Effector memory CD4-positive, alpha-beta T cell (primary cell): Measurements from ENCODE around the gene DDIAS.

Experiments used
- DNase-seq, 3 donors: peaks; one replicate each; pipeline ENCODE4 v3.0.0-alpha.2; 2020
- H3K27ac ChIP-seq: 2 replicates; pipeline ENCODE4 v1.7.0; 2013; ENCODE audit warnings: mild to moderate bottlenecking, low read length, moderate library complexity; ENCODE audit not compliant: insufficient read depth, poor library complexity, severe bottlenecking
- H3K27me3 ChIP-seq: replicated peaks from 2 replicates; pipeline ENCODE4 v1.7.0; 2013; ENCODE audit warnings: mild to moderate bottlenecking, low read length; ENCODE audit not compliant: insufficient read depth, control insufficient read depth, poor library complexity, severe bottlenecking
- H3K36me3 ChIP-seq: 2 replicates; pipeline ENCODE4 v1.7.0; 2013; ENCODE audit warnings: mild to moderate bottlenecking, low read length, moderate library complexity; ENCODE audit not compliant: control insufficient read depth, insufficient read depth
- H3K4me1 ChIP-seq: 2 replicates; pipeline ENCODE4 v1.7.0; 2013; ENCODE audit warnings: low read length, mild to moderate bottlenecking; ENCODE audit not compliant: control insufficient read depth, insufficient read depth, poor library complexity, severe bottlenecking
- H3K4me3 ChIP-seq: 2 replicates; pipeline ENCODE4 v1.7.0; 2013; ENCODE audit warnings: low read length, low read depth, mild to moderate bottlenecking; ENCODE audit not compliant: insufficient read depth, poor library complexity, severe bottlenecking
- H3K9me3 ChIP-seq: 2 replicates; pipeline ENCODE4 v1.7.0; 2013; ENCODE audit warnings: mild to moderate bottlenecking, low read length, moderate library complexity; ENCODE audit not compliant: control insufficient read depth

DDIAS gene

GRCh38 chr11:82975882-82976281 is 74.3 kb downstream of the DDIAS start:
- Histone ChIP-seq H3K27me3 (no peaks in the 10 kb centered on the region), H3K9me3 (no peaks in the 10 kb centered on the region), H3K4me3 (no peak overlapping the region), H3K36me3 (no peaks in the 10 kb centered on the region), H3K27ac (no peak overlapping the region), H3K4me1 (no peaks in the 10 kb centered on the region)
- no peak for DNase-seq

GRCh38 chr11:82976786-82977185 is 75.2 kb downstream of the DDIAS start:
- Histone ChIP-seq H3K36me3 (no peaks in the 10 kb centered on the region), H3K27me3 (no peaks in the 10 kb centered on the region), H3K4me3 (no peak overlapping the region), H3K9me3 (no peaks in the 10 kb centered on the region), H3K27ac (no peak overlapping the region), H3K4me1 (no peaks in the 10 kb centered on the region)
- no peak for DNase-seq

GRCh38 chr11:82978422-82979099 is 77.0 kb downstream of the DDIAS start:
- H3K9me3 ChIP-seq = no peaks in the 10 kb centered on the region
- H3K36me3 ChIP-seq = no peaks in the 10 kb centered on the region
- H3K4me1 ChIP-seq = no peaks in the 10 kb centered on the region
- DNase-seq = no peak
- no peaks in the 10 kb centered on the region for H3K27me3 ChIP-seq
- no peak overlapping the region for H3K4me3 ChIP-seq
- no peak overlapping the region for H3K27ac ChIP-seq

GRCh38 chr11:82979824-82980223 is 78.3 kb downstream of the DDIAS start:
- no peak overlapping the region for H3K27ac ChIP-seq
- H3K4me1 ChIP-seq = no peaks in the 10 kb centered on the region
- H3K27me3 ChIP-seq = no peaks in the 10 kb centered on the region

GRCh38 chr11:82980292-82980691 is 78.8 kb downstream of the DDIAS start:
- no peak for DNase-seq
- H3K36me3 ChIP-seq = no peaks in the 10 kb centered on the region
- H3K4me1 ChIP-seq = no peaks in the 10 kb centered on the region
- no peak overlapping the region for H3K27ac ChIP-seq
- no peaks in the 10 kb centered on the region for H3K27me3 ChIP-seq
- no peak overlapping the region for H3K4me3 ChIP-seq
- no peaks in the 10 kb centered on the region for H3K9me3 ChIP-seq

More at GRCh38 chr11:82979824-82980223, 78.3 kb downstream of the DDIAS start:
- no peak for DNase-seq
- Histone ChIP-seq H3K4me3 (no peak overlapping the region), H3K9me3 (no peaks in the 10 kb centered on the region), H3K36me3 (no peaks in the 10 kb centered on the region)

GRCh38 chr11:82980947-82981346 is 79.4 kb downstream of the DDIAS start:
- no peaks in the 10 kb centered on the region for H3K4me1 ChIP-seq
- no peak overlapping the region for H3K27ac ChIP-seq
- no peaks in the 10 kb centered on the region for H3K36me3 ChIP-seq

GRCh38 chr11:82981852-82982251 is 80.3 kb downstream of the DDIAS start:
- Histone ChIP-seq H3K4me1 (no peaks in the 10 kb centered on the region), H3K27ac (no peak overlapping the region), H3K27me3 (no peaks in the 10 kb centered on the region), H3K36me3 (no peaks in the 10 kb centered on the region), H3K9me3 (no peaks in the 10 kb centered on the region), H3K4me3 (no peak overlapping the region)
- no peak for DNase-seq

More at GRCh38 chr11:82980947-82981346, 79.4 kb downstream of the DDIAS start:
- H3K27me3 ChIP-seq = no peaks in the 10 kb centered on the region
- no peak for DNase-seq
- no peaks in the 10 kb centered on the region for H3K9me3 ChIP-seq
- H3K4me3 ChIP-seq = no peak overlapping the region
